Astrocyte (in vitro differentiated cells and primary cell): Measurements from ENCODE around the gene DSTN. TPM values are rescaled to one million over a fixed set of nuclear protein-coding genes. Genes with fewer than 3 reads are reported as not detected.

ENCODE experiments used
- DNase-seq: peaks from one replicate; pipeline ENCODE4 v3.0.0-alpha.2; 2010; ENCODE audit warnings: low read depth
- FAIRE-seq: peaks from 2 replicates; lab custom pipeline; 2011; peaks lifted over from hg19 to GRCh38; lab: Jason Lieb, UNC
- H2AFZ ChIP-seq: 2 replicates; pipeline ENCODE4 v1.6.0; 2012; ENCODE audit warnings: low read depth, low read length, inconsistent platforms
- H3K27ac ChIP-seq: 2 replicates; pipeline ENCODE4 v1.5.1; 2011; ENCODE audit warnings: low read depth, low read length, inconsistent platforms
- H3K27me3 ChIP-seq: 2 replicates; pipeline ENCODE4 v1.6.0; 2011; ENCODE audit warnings: low read length, inconsistent platforms; ENCODE audit not compliant: insufficient read depth
- H3K36me3 ChIP-seq: 2 replicates; pipeline ENCODE4 v1.5.1; 2011; ENCODE audit warnings: low read length, inconsistent platforms; ENCODE audit not compliant: insufficient read depth
- H3K4me1 ChIP-seq: 2 replicates; pipeline ENCODE4 v1.5.1; 2011; ENCODE audit warnings: low read length, inconsistent platforms; ENCODE audit not compliant: insufficient read depth
- H3K4me2 ChIP-seq: 2 replicates; pipeline ENCODE4 v1.6.0; 2012; ENCODE audit warnings: low read length, inconsistent platforms
- H3K4me3 ChIP-seq: 2 replicates; pipeline ENCODE4 v1.5.1; 2011; ENCODE audit warnings: low read depth, mild to moderate bottlenecking, low read length, inconsistent platforms; ENCODE audit not compliant: insufficient read depth
- H3K79me2 ChIP-seq: 2 replicates; pipeline ENCODE4 v1.6.0; 2012; ENCODE audit warnings: mild to moderate bottlenecking, low read length, inconsistent platforms; ENCODE audit not compliant: insufficient read depth
- H3K9ac ChIP-seq: 2 replicates; pipeline ENCODE4 v1.6.0; 2012; ENCODE audit warnings: mild to moderate bottlenecking, low read length, inconsistent platforms
- H3K9me3 ChIP-seq: 2 replicates; pipeline ENCODE4 v1.5.1; 2012; ENCODE audit warnings: low read depth, mild to moderate bottlenecking, low read length, inconsistent platforms; ENCODE audit not compliant: insufficient read depth
- H4K20me1 ChIP-seq: 2 replicates; pipeline ENCODE4 v1.6.0; 2012; ENCODE audit warnings: low read length, inconsistent platforms; ENCODE audit not compliant: insufficient read depth
- H3K27ac Mint-ChIP-seq: one replicate; pipeline ENCODE4 v1.8.0; 2021; ENCODE audit warnings: mild to moderate bottlenecking, mixed read lengths; ENCODE audit not compliant: unreplicated experiment
- H3K27me3 Mint-ChIP-seq: one replicate; pipeline ENCODE4 v1.8.0; 2021; ENCODE audit warnings: low read depth, mixed read lengths; ENCODE audit not compliant: unreplicated experiment
- H3K36me3 Mint-ChIP-seq: one replicate; pipeline ENCODE4 v1.8.0; 2021; ENCODE audit warnings: low read depth, mixed read lengths; ENCODE audit not compliant: unreplicated experiment
- H3K4me1 Mint-ChIP-seq: one replicate; pipeline ENCODE4 v1.8.0; 2021; ENCODE audit warnings: low read depth, mixed read lengths; ENCODE audit not compliant: unreplicated experiment
- H3K4me3 Mint-ChIP-seq: one replicate; pipeline ENCODE4 v1.8.0; 2021; ENCODE audit warnings: mild to moderate bottlenecking, moderate library complexity, mixed read lengths; ENCODE audit not compliant: unreplicated experiment
- H3K9me3 Mint-ChIP-seq: one replicate; pipeline ENCODE4 v1.8.0; 2021; ENCODE audit warnings: mild to moderate bottlenecking, mixed read lengths; ENCODE audit not compliant: unreplicated experiment
- EZH2 ChIP-seq: IDR thresholded peaks from 2 replicates; pipeline ENCODE4 v1.6.1; 2012; ENCODE audit warnings: mild to moderate bottlenecking, low read length, inconsistent platforms; ENCODE audit not compliant: insufficient read depth
- total RNA-seq: library from RNA; stranded (reverse); gene quantifications from 2 replicates; pipeline ENCODE4 v1.2.1, GENCODE V29; 2021
- TF ChIP-seq, protein P1 (sequence below): IDR thresholded peaks from 2 replicates; pipeline ENCODE4 v1.5.1; 2011; ENCODE audit warnings: low read depth, mild to moderate bottlenecking, inconsistent platforms, low read length, moderate library complexity; ENCODE audit not compliant: insufficient read depth

DSTN gene
- total RNA-seq, 1 donor from 2014 or later = 552 TPM

GRCh38 chr20:17653835-17654648 is 84.2 kb downstream of the DSTN start:
- H3K4me3 Mint-ChIP-seq = no peak overlapping the region
- H3K79me2 ChIP-seq = peaks cover 99% of the 10 kb centered on the region
- H3K4me1 ChIP-seq = peaks cover 19% of the 10 kb centered on the region
- H3K27ac Mint-ChIP-seq = peak overlapping the region; percentile 1
- H3K36me3 ChIP-seq = peaks cover 38% of the 10 kb centered on the region
- no peak overlapping the region for H3K4me3 ChIP-seq
- no peak for FAIRE-seq
- peak overlapping the region; percentile 15 for H3K27ac ChIP-seq
- no peaks in the 10 kb centered on the region for H3K9me3 Mint-ChIP-seq
- no peaks in the 10 kb centered on the region for H3K9me3 ChIP-seq
- peaks cover 39% of the 10 kb centered on the region for H3K4me1 Mint-ChIP-seq
- no peaks in the 10 kb centered on the region for H3K27me3 Mint-ChIP-seq
- no peak overlapping the region for H2AFZ ChIP-seq
- TF ChIP-seq EZH2 = no peak
- TF ChIP-seq, protein P1, sequence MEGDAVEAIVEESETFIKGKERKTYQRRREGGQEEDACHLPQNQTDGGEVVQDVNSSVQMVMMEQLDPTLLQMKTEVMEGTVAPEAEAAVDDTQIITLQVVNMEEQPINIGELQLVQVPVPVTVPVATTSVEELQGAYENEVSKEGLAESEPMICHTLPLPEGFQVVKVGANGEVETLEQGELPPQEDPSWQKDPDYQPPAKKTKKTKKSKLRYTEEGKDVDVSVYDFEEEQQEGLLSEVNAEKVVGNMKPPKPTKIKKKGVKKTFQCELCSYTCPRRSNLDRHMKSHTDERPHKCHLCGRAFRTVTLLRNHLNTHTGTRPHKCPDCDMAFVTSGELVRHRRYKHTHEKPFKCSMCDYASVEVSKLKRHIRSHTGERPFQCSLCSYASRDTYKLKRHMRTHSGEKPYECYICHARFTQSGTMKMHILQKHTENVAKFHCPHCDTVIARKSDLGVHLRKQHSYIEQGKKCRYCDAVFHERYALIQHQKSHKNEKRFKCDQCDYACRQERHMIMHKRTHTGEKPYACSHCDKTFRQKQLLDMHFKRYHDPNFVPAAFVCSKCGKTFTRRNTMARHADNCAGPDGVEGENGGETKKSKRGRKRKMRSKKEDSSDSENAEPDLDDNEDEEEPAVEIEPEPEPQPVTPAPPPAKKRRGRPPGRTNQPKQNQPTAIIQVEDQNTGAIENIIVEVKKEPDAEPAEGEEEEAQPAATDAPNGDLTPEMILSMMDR = no peak
- no peaks in the 10 kb centered on the region for H3K27me3 ChIP-seq
- peaks cover 97% of the 10 kb centered on the region for H4K20me1 ChIP-seq
- H3K4me2 ChIP-seq = no peak overlapping the region
- no peak for DNase-seq
- H3K36me3 Mint-ChIP-seq = peaks cover 38% of the 10 kb centered on the region
- H3K9ac ChIP-seq = no peak overlapping the region

DNA sequence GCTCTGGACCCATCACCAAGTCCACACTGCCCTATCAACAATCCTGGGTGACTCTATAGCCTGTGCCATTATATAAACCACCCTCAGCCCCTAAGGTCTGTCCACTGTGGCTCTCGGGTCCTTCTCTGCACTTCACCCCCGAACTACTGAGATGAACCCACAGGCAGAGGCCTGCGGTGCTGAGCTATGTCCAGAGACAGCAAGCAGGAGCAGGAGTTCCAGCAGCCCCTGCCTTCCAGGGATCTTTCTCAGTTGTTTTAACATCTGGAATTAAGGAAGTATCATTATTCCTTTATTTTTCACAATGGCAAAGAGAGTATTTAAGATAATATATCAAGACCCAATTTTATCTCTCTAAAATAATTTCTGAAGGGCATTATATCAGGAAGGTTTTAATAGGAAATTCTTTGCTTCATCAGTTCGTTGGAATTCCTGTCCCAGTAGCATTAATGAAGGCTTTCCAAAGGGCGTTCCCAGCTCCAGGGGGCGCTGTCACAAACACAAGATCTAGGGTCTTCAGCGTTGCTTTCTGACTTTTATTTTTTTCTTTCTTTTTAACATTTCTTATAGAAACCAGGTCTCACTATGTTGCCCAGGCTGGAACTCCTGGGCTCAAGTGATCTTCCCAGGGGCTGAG is 84.9 kb downstream of the DSTN start:
- H3K27me3 Mint-ChIP-seq = no peaks in the 10 kb centered on the region
- H3K36me3 Mint-ChIP-seq = peaks cover 41% of the 10 kb centered on the region
- no peaks in the 10 kb centered on the region for H3K9me3 Mint-ChIP-seq
- peak overlapping the region; percentile 56 for H3K27ac ChIP-seq
- peaks cover 36% of the 10 kb centered on the region for H3K36me3 ChIP-seq
- no peaks in the 10 kb centered on the region for H3K9me3 ChIP-seq
- H3K4me3 ChIP-seq = no peak overlapping the region
- FAIRE-seq (no peak), DNase-seq (no peak)
- H3K4me1 ChIP-seq = peaks cover 19% of the 10 kb centered on the region
- H4K20me1 ChIP-seq = peaks cover 97% of the 10 kb centered on the region
- H3K27ac Mint-ChIP-seq = peak overlapping the region; percentile 26
- no peaks in the 10 kb centered on the region for H3K27me3 ChIP-seq
- no peak overlapping the region for H3K4me2 ChIP-seq
- H3K4me3 Mint-ChIP-seq = no peak overlapping the region
- TF ChIP-seq EZH2 = no peak
- TF ChIP-seq, protein P1 = peak; percentile 82
- peaks cover 99% of the 10 kb centered on the region for H3K79me2 ChIP-seq
- peak overlapping the region; percentile 6 for H3K9ac ChIP-seq
- H3K4me1 Mint-ChIP-seq = peaks cover 37% of the 10 kb centered on the region
- H2AFZ ChIP-seq = no peak overlapping the region
